MM.1S (cell line): Measurements from ENCODE around the gene RHOJ.

Experiments
- EZH2 ChIP-seq: fragments of 300-600 bp; sonication (generic); optimal IDR thresholded peaks from 2 replicates; pipeline ENCODE3; 2017; ENCODE audit warnings: low read depth, mild to moderate bottlenecking, antibody characterized with exemption, low read length, mixed read lengths
- EZH2phosphoT487 ChIP-seq: fragments of 300-600 bp; sonication (generic); IDR thresholded peaks from 2 replicates; pipeline ENCODE4 v1.6.1; 2018; ENCODE audit warnings: antibody characterized with exemption, low read length
- TF ChIP-seq, protein P1 (sequence below): fragments of 300-600 bp; sonication (generic); IDR thresholded peaks from 2 replicates; pipeline ENCODE4 v1.5.1; 2016; ENCODE audit warnings: antibody characterized with exemption, low read length, mixed read lengths

DNA sequence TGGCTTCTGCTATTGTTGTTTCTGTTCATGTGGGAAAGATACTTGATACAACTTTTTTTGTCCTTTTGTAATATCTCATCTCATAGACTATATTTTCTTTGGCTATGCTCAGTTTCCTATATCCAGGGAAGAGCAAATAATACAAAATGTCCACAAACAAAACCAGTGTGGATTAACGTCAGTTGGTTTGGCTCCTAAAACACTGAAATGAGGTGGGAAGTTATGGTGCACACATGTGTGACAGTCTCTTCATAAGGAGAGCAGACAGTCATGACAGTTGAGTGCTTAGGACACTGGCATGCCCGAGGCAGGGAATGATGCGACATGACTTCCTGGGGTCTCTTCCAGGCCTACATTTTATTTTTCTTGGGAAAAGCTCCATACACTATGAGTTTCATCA, 27.5 kb downstream of the RHOJ start:
- TF ChIP-seq, protein P1, sequence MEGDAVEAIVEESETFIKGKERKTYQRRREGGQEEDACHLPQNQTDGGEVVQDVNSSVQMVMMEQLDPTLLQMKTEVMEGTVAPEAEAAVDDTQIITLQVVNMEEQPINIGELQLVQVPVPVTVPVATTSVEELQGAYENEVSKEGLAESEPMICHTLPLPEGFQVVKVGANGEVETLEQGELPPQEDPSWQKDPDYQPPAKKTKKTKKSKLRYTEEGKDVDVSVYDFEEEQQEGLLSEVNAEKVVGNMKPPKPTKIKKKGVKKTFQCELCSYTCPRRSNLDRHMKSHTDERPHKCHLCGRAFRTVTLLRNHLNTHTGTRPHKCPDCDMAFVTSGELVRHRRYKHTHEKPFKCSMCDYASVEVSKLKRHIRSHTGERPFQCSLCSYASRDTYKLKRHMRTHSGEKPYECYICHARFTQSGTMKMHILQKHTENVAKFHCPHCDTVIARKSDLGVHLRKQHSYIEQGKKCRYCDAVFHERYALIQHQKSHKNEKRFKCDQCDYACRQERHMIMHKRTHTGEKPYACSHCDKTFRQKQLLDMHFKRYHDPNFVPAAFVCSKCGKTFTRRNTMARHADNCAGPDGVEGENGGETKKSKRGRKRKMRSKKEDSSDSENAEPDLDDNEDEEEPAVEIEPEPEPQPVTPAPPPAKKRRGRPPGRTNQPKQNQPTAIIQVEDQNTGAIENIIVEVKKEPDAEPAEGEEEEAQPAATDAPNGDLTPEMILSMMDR, result no peak
- no peak for TF ChIP-seq EZH2
- no peak for TF ChIP-seq EZH2phosphoT487
